Measurements from ENCODE around the gene LAMA5.
A peak's percentile ranks its signal among the peaks of the same experiment; 100 is the strongest.

The LAMA5 gene

DNA sequence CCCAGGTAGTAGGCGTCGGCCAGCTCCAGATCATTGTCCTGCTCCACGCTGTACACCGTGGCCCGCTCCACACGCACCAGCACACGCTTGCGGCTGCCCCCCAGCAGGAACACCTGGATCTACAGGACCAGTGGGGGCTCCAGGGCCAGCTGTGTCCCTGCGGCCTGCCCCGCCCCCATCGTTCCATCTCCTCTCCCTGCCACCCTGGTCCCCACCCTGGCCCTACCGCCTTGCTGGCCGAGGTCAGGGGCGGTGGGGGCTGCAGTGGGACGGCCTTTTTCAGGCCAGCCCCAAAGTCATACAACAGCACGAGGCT, 54.5 kb downstream of the LAMA5 start:
- no peak for DNase-seq (ENCODE audit: low read depth)

DNA sequence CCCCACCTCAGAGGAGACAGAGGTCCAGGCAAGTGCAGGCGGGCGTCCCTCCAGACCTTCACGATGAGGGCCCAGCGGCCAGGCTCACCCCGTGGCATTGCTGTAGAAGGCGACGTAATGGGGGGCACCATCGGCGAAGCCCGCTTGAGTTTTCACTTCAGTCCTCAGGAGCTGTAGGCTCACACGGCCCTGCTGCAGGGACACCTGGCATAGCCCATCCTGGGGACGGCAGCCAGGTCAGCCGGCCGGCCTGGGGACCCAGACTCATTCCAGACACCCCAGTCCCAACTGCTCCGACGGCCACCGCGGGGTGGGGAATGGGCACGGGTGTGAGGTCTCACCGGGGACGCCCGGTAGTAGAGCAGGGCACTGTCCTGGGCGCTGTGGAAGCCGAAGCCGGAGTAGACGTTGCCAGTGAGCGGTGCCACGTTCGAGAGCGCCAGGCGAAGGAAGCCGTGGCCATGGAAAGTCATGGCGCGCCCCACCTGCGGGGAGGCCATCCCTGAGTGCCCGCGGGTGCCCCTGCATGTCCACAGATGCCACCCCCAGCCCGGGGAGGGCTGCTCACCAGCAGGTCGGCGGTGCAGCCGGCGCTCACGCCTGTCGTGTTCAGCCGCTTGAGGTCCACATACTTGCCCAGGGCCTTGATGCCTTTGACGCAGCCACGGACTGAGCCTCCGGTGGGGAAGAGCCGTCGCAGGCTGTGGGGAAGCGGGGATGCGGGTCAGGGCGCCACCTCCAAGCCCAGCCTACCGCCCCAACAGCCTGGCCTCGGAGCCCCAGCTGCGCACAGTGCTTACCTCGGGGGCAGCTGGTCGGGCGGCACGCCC, 55.1 kb downstream of the LAMA5 start:
- DNase-seq (ENCODE audit: low read depth): no peak

DNA sequence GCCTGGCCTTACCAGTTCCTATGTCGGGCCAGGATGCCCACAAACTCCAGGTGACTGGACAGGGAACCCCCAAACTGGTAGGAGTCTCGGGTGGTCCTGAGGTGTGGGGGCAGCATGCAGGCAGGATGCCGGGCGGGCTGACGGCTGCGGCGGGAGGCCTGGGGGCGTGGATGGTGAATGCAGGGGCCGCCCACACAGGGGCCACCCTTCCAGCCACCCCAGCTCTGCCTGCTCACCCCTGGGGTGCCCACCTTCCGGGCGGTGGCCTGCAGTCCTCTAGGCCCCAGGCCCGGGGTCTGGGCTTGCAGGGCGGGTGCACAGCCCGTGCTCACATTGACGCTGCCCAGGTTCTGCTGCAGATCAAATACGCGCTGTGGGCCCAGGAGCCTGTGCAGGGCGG, 56.0 kb downstream of the LAMA5 start:
- no peak for DNase-seq (ENCODE audit: low read depth)

DNA sequence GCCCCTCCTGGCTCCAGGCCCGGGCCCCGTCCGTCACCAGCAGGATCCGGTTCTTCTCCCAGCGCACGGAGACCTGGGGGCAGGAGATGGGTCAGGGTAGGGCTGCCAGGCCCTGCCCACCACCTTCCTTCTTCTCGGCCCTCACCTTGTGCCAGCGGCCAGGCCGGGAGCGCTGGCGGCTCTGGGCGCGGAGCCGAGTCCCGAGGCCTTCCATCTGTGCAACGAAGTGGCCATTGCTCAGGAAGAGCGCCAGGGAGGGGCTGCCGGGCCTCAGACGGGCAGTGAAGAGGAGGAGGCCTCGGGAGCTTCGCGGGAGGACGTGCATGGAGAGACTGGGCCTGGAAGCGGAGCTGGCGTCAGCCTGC, 56.4 kb downstream of the LAMA5 start:
- no peak for DNase-seq (ENCODE audit: low read depth)

DNA sequence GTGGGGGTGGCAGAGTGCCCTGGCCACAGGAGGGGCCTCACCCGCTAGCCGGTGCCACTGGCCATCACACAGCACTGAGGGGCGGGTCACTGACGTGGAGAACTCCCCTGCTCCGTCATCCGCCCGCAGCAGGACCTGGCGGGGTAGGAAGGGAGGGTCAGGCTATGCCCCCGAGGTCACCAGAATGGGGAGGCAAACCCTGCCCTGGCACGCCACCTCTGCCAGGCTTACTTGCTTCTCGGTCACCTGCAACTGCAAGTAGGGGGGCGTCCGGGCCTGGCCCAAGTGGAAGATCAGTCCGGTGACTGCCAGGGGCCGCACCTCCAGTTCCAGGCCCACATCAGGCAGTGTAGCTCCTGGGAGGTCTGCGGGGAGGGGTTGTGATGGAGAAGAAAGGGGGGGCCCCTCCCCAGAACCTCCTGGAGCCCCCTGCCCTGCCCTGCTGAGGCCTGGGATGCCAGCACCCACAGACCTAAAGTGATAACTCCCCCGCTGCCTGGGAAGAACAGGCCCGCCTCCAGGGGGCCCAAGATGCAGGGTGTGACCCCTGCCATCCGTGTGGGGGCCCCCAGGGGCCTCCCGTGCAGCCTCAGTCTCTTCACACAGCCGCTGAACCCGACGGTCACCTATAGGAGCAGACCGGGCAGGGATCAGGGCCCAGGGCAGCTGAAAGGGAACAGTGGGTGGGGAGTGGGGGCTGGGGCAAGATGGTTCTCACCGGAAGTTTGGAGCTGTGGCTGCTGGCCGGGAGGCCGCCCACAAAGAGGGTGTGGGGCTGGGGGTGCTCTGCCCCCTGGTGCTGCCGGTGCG, 57.0 kb downstream of the LAMA5 start:
- DNase-seq (ENCODE audit: low read depth): no peak

DNA sequence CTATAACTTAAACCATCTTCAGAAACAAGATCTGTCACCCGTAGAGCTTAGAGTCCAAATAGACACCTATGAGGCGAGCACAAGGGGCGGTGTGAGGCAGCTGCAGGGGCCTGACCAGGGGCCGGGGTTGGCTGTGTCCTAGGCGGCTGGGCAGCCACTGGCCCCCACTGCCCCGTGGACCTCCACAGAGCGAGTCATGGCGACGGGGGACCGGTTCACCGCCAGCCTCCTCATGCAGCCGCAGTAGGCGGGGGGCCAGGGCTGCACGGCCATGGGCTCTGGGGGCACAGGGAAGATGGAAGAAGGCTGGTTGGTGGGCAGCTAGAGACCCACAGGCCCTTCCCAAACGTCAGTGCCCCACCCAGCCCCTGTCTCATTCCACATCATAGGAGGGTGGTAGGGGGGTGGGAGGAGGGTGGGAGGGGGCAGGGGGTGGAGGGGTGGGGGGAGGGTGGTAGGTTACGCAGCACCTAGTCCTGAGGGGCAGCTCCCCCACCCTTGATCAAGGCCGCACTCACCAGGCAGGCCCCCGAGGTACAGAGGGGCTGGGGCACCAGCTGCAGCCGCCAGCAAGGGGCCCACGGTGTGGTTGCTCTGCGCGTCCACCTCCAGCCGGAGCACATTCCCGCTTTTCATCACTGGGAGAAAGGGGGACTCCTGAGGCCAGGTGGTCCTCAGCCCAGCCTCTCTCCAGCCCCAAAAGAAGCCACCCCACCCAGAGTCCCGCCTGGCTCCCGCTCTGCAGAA, 57.7 kb downstream of the LAMA5 start:
- no peak for DNase-seq (ENCODE audit: low read depth)

DNA sequence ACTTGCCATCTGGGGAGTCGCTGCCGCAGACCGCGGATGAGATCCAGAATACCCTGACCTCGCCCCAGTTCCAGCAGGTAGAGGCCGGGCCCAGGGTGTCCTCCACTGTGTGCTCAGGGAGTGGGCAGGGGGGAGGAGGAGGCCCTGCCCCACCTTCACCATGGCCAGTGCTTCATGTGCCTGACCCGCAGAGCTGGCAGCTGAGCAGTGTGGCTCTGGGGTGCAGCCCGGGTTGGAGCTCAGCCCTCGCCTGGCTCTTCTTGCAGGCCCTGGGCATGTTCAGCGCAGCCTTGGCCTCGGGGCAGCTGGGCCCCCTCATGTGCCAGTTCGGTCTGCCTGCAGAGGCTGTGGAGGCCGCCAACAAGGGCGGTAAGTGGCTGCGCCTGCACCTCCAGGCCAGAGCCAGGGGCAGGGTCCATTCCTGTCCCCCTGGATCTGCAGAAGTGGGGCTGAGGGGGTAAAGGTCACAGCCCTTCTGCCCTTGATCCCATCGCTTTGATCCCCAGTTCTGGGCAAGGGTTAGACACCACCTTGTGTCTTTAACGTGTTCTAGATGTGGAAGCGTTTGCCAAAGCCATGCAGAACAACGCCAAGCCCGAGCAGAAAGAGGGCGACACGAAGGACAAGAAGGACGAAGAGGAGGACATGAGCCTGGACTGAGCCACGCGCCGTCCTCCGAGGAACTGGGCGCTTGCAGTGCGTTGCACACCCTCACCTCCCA, 58.9 kb downstream of the LAMA5 start:
- no peak for DNase-seq (ENCODE audit: low read depth)

DNA sequence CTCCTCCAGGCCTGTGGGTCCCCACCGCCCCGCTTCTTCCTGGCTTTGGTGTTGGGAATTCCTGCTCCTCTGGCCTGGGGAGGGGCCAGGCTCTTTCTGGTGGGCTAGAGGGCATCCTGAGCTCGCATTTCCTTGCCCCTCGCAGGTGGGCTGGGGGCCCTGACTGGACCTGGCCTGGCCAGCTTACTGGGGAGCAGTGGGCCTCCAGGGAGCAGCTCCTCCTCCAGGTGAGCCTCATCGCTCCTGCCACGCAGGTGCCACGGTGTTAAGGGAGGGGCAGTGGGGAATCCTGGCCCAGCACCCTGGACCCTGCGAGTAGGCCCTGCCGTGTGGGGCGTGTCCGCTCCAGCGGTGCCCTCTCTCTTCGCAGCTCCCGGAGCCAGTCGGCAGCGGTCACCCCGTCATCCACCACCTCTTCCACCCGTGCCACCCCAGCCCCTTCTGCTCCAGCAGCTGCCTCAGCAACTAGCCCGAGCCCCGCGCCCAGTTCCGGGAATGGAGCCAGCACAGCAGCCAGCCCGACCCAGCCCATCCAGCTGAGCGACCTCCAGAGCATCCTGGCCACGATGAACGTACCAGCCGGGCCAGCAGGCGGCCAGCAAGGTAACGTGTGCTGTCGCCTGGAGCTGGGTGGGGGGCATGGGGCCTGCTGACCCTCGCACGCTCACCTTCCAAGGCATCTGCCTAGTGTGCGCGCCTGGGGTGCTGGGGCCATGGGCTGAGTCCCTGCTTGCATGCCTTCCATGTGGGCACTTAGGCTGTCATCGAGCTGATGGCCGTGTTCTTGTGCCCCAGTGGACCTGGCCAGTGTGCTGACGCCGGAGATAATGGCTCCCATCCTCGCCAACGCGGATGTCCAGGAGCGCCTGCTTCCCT, 59.6 kb downstream of the LAMA5 start:
- DNase-seq (ENCODE audit: low read depth): no peak

DNA sequence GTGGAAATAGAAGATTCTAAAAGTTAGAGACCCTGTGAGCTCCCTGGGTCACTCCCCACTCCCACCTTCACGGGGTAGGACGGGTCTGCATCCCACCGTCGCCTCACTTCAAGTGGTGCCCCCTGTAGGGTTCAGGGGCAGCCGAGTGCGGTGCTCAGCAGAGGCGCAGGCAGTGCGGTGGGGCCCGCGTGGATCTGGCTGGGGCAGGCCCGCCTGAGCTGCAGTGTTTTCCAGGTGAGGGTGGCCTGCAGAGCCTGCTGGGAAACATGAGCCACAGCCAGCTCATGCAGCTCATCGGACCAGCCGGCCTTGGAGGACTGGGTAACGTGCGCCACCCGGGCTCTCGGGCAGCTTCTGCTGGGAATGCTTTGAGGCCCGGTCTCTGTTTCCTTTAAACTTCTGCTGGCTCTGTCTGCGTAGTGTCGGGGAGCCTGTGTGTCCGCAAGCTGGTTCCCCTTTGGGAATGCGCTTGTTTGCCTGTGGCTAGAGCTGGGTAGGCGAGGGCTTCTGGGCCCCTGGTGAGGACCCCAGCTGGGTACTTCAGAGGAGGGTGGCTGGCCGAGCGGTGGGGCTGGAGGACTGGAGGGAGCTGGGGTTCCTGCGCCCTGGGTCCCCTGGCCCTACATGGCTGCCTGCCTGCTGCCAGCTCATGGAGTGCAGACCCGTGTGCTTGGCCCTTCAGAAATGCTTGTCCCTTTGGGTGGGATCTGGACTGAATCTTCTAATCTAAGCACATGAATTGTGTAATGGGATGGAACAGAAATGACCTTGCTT, 60.5 kb downstream of the LAMA5 start:
- DNase-seq (ENCODE audit: low read depth): no peak

DNA sequence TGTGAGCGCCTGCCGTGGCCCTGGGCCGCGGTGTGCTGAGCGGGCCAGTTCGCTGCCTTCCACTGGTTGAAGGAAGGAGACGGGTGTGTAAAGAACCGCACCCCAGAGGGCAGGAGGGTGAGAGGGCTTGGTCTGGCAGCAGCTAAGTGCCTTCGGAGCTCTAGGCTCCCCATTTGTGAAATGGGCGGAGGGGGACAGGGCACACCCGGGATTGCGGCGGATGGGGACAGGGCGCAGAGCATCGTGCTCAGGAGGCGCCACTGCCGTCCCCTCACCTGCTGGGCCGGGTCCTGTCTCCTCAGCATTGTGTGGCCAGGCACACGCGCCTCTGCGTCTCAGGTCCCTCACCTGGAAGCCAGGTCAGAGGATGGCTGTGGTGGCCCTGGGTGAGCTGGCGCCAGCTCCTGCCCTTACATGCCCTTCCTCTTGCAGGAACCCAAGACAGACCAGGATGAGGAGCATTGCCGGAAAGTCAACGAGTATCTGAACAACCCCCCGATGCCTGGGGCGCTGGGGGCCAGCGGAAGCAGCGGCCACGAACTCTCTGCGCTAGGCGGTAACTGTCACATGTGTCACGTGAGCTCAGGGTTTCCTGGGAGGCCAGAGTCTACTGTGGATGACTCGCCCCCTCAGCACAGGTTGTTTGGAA, 61.2 kb downstream of the LAMA5 start:
- DNase-seq (ENCODE audit: low read depth): no peak

DNA sequence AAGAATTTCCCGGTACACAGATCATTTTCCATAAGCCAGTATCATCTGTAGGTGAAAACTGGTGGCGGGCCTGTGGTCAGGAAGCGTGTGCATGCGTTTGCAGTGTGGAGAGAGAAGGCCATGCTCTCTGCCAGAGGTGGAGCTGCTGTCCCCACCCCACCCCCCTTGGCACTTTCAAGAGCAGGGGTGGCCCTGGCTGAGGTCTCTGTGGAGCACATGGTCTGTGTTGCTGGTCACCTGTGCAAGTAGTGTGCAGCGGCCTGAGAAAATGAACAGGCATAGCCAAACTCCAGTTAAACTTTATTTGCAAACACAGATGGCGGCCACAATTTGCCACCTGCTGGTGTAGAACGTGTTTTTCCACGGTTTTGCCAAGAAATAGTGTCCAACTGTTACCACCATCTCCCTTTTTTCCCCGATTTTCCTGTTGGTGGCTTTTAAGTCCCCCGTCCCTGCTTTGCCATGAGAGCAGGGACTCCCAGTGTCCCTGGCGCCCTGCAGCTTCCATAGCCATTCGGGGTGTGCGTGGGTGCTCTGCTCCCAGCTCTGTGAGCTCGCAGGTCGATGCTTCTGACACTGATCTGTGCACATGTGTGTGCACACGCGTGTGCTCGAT, 61.9 kb downstream of the LAMA5 start:
- no peak for DNase-seq (ENCODE audit: low read depth)

DNA sequence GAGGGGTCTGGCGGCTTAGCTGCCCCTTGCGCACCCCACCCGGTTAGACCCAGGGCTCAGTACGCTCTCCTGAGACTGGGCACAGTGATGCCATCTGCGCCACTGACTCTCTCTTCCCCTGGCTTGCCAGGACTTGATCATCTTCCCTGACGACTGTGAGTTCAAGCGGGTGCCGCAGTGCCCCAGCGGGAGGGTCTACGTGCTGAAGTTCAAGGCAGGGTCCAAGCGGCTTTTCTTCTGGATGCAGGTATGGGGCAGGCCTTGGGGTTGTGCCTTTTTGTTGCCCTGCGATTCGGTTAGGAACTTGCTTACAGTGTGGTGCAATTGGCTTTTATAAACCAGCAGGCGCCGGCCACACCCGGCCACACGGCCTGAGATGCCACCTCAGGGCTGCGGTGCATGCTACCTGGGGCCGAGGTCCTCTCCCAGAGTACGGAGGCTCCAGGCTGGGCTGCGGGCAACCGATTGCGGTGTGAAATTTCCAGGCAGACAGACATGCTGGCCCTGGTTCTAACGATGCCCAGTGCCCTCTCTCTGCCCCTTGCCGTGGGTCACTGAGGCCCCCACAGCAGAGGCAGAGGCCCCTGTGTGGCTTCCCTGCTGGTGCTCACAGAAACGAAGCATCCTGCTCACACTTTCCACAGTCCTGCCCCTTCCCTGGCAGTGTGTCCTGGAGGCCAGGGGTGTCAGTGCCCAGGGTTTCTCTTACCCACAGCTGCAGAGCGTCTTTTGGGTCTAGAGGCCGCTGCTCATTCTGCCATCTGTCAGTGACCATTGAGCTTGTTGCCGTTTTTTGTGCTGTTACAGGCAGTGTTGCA, 62.6 kb downstream of the LAMA5 start:
- DNase-seq (ENCODE audit: low read depth): no peak

DNA sequence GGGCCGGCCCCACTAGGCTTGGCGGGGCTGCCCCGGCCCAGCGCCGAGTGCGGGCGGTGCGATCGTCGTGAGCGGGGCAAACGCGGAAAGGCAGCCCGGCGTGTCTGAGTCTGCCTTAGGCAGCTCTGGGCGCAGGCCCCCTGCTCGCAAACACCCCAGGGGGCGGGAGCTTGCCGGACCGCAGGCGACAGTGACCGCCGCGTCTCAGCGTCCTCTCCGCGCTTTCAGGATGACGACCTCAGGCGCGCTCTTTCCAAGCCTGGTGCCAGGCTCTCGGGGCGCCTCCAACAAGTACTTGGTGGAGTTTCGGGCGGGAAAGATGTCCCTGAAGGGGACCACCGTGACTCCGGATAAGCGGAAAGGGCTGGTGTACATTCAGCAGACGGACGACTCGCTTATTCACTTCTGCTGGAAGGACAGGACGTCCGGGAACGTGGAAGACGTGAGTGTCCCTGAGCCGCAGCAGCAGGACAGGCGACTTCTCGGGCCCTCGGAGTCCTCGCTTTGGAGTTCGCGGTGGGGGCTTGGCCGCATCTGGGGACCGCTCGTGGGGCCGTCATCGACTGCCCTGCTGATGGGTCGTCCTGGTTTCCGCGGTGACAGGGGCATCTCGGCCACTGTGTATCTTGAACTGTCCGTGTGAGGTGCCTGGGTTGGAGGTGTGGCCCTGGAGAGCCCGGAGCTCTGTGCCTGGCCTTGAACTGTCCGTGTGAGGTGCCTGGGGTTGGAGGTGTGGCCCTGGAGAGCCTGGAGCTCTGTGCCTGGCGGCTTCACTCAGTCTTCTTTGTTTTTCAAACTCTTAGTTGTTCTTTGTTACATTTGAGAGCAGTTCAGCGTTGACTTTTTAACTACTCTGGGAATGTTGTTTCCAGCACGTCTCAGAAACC, 63.5 kb downstream of the LAMA5 start:
- peak; percentile 20 for DNase-seq (ENCODE audit: low read depth)

DNA sequence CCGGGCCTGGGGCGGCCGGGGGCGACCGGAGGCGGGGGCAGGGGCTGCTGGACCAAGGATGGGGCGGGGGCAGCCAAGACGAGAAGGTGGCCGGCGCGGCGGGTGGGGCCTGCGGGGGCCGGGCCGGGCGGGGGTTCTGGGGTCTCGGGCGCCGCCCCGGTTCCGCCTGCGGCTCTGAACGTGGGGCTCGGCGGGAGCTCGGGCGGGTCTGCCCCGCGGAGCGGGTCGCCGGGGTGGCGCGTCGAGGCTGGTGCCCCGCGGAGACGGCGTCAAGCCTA, 64.1 kb downstream of the LAMA5 start:
- no peak for DNase-seq (ENCODE audit: low read depth)

DNA sequence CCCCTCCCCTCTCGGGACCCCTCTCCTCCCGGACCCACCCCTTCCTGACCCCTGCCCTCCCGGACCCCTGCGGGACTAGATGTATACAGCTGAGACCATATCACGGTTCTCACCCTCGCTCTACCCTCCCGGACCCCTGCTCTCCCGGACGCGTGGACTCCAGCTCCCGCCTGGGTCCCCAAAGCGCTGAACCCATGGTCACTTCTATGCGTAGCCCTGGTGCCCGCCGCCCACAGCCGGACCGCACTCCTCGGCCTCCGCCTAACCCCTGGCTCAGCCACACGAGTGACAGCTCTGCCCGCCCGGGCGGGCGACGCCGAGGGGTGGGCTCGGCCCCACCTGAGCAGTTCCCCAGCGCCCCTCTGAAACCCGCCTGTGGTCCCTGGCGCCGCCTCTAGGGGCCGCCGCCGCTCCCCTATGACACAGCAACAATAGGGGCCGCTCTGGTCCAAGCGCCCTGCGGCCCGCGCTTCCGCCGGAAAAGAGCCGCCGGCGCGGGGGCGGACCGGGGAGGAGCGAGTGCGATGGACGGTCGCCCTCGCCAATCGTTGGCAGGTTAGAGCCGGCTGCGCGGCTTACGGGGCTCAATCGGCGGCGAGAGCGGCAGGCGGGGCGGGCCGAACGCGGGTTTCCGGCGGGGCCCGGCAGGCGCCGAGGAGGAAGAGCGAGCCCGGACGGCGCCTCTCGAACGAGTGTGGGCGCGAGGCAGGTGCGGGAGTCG, 64.6 kb downstream of the LAMA5 start, which contains the start of gene ADRM1:
Gene ADRM1, plus strand, starts transcription at position 657 of the 721 bp plus-strand sequence. CDS start 572 bp downstream, outside the sequence.
- peak; percentile 99 for DNase-seq (ENCODE audit: low read depth)

DNA sequence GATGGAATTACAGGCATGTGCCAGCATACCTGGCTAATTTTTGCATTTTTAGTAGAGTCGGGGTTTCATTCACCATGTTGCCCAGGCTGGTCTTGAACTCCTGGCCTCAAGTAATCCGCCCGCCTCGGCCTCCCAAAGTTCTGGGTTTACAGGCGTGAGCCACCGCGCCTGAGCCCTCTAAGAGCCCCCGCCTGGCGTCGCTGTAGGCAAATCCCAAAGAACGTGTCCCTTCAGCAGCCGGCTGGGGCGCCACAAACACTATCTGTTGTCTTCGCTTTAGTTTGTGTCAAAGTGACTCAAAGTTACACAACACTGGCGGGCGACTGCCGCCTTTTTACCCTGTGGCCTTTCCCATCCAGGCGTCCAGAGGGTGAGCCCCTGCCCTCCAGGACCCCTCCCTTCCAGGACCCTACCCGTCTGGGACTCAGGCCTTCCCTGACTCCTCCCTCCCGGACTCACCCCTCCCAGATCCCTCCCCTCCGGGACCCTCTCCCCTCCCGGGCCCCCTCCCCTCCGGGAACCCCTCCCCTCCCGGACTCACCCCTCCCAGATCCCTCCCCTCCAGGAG, 65.3 kb downstream of the LAMA5 start:
- DNase-seq (ENCODE audit: low read depth): peak; percentile 85

All from activated T-cell treated with anti-CD3 and anti-CD28 coated beads for 48 hours (primary cell).